K562 (cell line): ENCODE results near the gene TM9SF3. TPM values are rescaled to one million over a fixed set of nuclear protein-coding genes. Genes with fewer than 3 reads are reported as not detected.

Source experiments
- ATAC-seq: fragments of 200-7000 bp; cut with Tn5 transposase; 3 replicates; pipeline ENCODE4 v1.9.1; 2020; ENCODE audit warnings: moderate library complexity
- BruUV-seq: library from RNA; stranded (reverse); fragments of 400-500 nt; replicated peaks from 2 replicates; lab custom pipeline; 2021; lab: Mats Ljungman, UMichigan
- CTCF ChIA-PET: fragments of 300-600 bp; formaldehyde crosslinking; extraction: SDS; loops from one replicate; lab custom pipeline; 2021; ENCODE audit warnings: low intra/inter-chr PET ratio; lab: Yijun Ruan, JAX
- POLR2A ChIA-PET: fragments of 300-600, 350-650 bp; sonication (Branson Sonifier 250); formaldehyde crosslinking; extraction: SDS; loops from one replicate; lab custom pipeline; 2021; ENCODE audit warnings: antibody characterized with exemption, inconsistent platforms; lab: Yijun Ruan, JAX
- DNase-seq, 4 experiments: peaks; one replicate each; pipeline versions ENCODE4 v3.0.0 to v3.0.0-alpha.2; 2011 to 2018; ENCODE audit warnings: low spot score in 3 of 4, mixed read lengths in 3 of 4; ENCODE audit errors: extremely low read depth in 1 of 4
- FAIRE-seq: peaks from 2 replicates; lab custom pipeline; 2011; peaks lifted over from hg19 to GRCh38; lab: Jason Lieb, UNC
- H2AFZ ChIP-seq: 2 replicates; pipeline ENCODE4 v1.6.0; 2011; ENCODE audit warnings: low read depth, low read length, control low read depth, inconsistent platforms
- H3K27ac ChIP-seq: fragments of 200-600 bp; 3 replicates; pipeline ENCODE4 v1.8.0; 2011; ENCODE audit warnings: low read depth, mild to moderate bottlenecking, control low read depth, inconsistent platforms, low read length, moderate library complexity, mixed read lengths; ENCODE audit errors: extremely low read depth
- H3K27me3 ChIP-seq, 2 experiments: fragments of 300-600 bp in 1 of 2; 2 replicates in 1 of 2; 3 replicates in 1 of 2; pipeline versions ENCODE4 v1.6.0 to v1.8.0; 2011; ENCODE audit warnings: inconsistent platforms in 2 of 2, low read length in 2 of 2, mild to moderate bottlenecking in 1 of 2, mixed read lengths in 1 of 2, moderate library complexity in 1 of 2; ENCODE audit not compliant: control insufficient read depth in 2 of 2, insufficient read depth in 2 of 2
- H3K36me3 ChIP-seq: fragments of 300-600 bp; 3 replicates; pipeline ENCODE4 v1.8.0; 2011; ENCODE audit warnings: mild to moderate bottlenecking, low read length, inconsistent platforms; ENCODE audit not compliant: control insufficient read depth, insufficient read depth
- H3K4me1 ChIP-seq, 2 experiments: fragments of 200-600 bp in 1 of 2; replicated peaks in 1 of 2; 2 replicates in 1 of 2; 3 replicates in 1 of 2; pipeline versions ENCODE4 v1.5.1 to v1.8.0; 2011; ENCODE audit warnings: inconsistent platforms in 2 of 2, low read length in 2 of 2, mild to moderate bottlenecking in 1 of 2, mixed read lengths in 1 of 2, moderate library complexity in 1 of 2; ENCODE audit not compliant: control insufficient read depth in 2 of 2, insufficient read depth in 2 of 2
- H3K4me2 ChIP-seq: 2 replicates; pipeline ENCODE4 v1.6.1; 2011; ENCODE audit warnings: low read length, control low read depth, inconsistent platforms, mixed read lengths; ENCODE audit not compliant: insufficient read depth
- H3K4me3 ChIP-seq: fragments of 200-600 bp; sonication (generic), shearing (Covaris generic); 2 replicates; pipeline ENCODE4 v1.5.1; 2016; ENCODE audit warnings: control low read depth, inconsistent platforms
- H3K79me2 ChIP-seq: fragments of 200-600 bp; 3 replicates; pipeline ENCODE4 v1.8.0; 2011; ENCODE audit warnings: low read length, inconsistent platforms; ENCODE audit not compliant: control insufficient read depth, insufficient read depth
- H3K9ac ChIP-seq, 2 experiments: 2 replicates each; pipeline versions ENCODE4 v1.6.0 to v1.6.1; 2011; ENCODE audit warnings: low read depth in 2 of 2, low read length in 2 of 2, control low read depth in 1 of 2, inconsistent platforms in 1 of 2, mild to moderate bottlenecking in 1 of 2, mixed read lengths in 1 of 2; ENCODE audit not compliant: insufficient read depth in 1 of 2
- H3K9me1 ChIP-seq: one replicate; pipeline ENCODE4 v1.6.0; 2011; ENCODE audit warnings: inconsistent platforms, mild to moderate bottlenecking, low read length, moderate library complexity; ENCODE audit not compliant: control insufficient read depth, insufficient read depth
- H3K9me3 ChIP-seq: replicated peaks from 2 replicates; pipeline ENCODE4 v1.5.1; 2011; ENCODE audit warnings: low read depth, low read length, inconsistent platforms; ENCODE audit not compliant: control insufficient read depth, insufficient read depth
- H4K20me1 ChIP-seq: replicated peaks from 2 replicates; pipeline ENCODE4 v1.6.1; 2011; ENCODE audit warnings: low read length, inconsistent platforms, mixed read lengths; ENCODE audit not compliant: control insufficient read depth, insufficient read depth
- HDGF ChIP-seq: fragments of 450-650 bp; IDR thresholded peaks from 2 replicates; pipeline ENCODE4 v1.6.1; 2016
- NFE2L1 ChIP-seq: fragments of 450-650 bp; IDR thresholded peaks from 2 replicates; pipeline ENCODE4 v1.6.1; 2016; ENCODE audit warnings: missing genetic modification characterization, low read depth, mild to moderate bottlenecking, missing compliant biosample characterization, moderate library complexity, borderline replicate concordance
- NFIC ChIP-seq: fragments of 450-650 bp; IDR thresholded peaks from 2 replicates; pipeline ENCODE4 v1.6.1; 2017; ENCODE audit warnings: mild to moderate bottlenecking, inconsistent platforms
- NR2C1 ChIP-seq, 2 experiments: fragments of 450-650 bp; IDR thresholded peaks; 2 replicates each; pipeline ENCODE4 v1.6.1; 2017; ENCODE audit warnings: mild to moderate bottlenecking in 2 of 2, antibody characterized with exemption in 1 of 2, inconsistent platforms in 1 of 2, missing compliant biosample characterization in 1 of 2, missing genetic modification characterization in 1 of 2
- TOE1 ChIP-seq, 2 experiments: fragments of 450-650 bp in 1 of 2; sonication (generic) in 1 of 2; formaldehyde crosslinking in 1 of 2; IDR thresholded peaks; 2 replicates each; pipeline versions ENCODE4 v1.7.1 to v1.8.0; 2016 to 2022; ENCODE audit warnings: borderline replicate concordance in 2 of 2, mild to moderate bottlenecking in 2 of 2, antibody characterized with exemption in 1 of 2, inconsistent platforms in 1 of 2, low read depth in 1 of 2, missing genetic modification reagents in 1 of 2, moderate library complexity in 1 of 2
- XRCC3 ChIP-seq: fragments of 450-650 bp; IDR thresholded peaks from 2 replicates; pipeline ENCODE4 v1.6.1; 2017; ENCODE audit warnings: mild to moderate bottlenecking, moderate library complexity
- YBX1 ChIP-seq: fragments of 450-650 bp; IDR thresholded peaks from 2 replicates; pipeline ENCODE4 v1.7.1; 2016; ENCODE audit warnings: mild to moderate bottlenecking
- WGBS: fragments of 100-300 bp; shearing (Covaris generic); methylation state at CpG from one replicate; pipeline ENCODE4 v1.1.6; 2016; ENCODE audit warnings: low coverage, mixed read lengths; ENCODE audit not compliant: insufficient coverage; ENCODE audit errors: missing lambda C conversion rate; 5-methylcytosine and 5-hydroxymethylcytosine counted together
- in situ Hi-C: fragments of 300-500 bp; cut with MboI; formaldehyde crosslinking; loops from 4 replicates; pipeline ENCODE4 v1.15.0; 2018; ENCODE audit warnings: inconsistent platforms, mixed read lengths
- intact Hi-C: fragments of 100-400 bp; cut with micrococcal nuclease; formaldehyde crosslinking; loops from 2 replicates; pipeline ENCODE4 v1.14.2; 2022
- polyA plus RNA-seq, 8 experiments: library from polyadenylated mRNA; depleted of rRNA in 4 of 8; stranded (reverse) in 5 of 8; unstranded in 3 of 8; fragments of >200 nt; fragmentation: Nextera tagmentation in 2 of 8; fragmentation: Illumina TruSeq in 1 of 8; extraction: Ambion mirVana in 2 of 8; extraction: Trizol in 1 of 8; gene quantifications; 2 replicates each; pipeline versions ENCODE4 v1.2.1 to v1.2.3, GENCODE V29; 2011 to 2014; ENCODE audit warnings: inconsistent platforms in 1 of 8, missing spikeins in 1 of 8
- total RNA-seq, 7 experiments: library from RNA; depleted of rRNA in 6 of 7; stranded (reverse); fragments of >200 nt in 6 of 7; fragmentation: Illumina TruSeq in 2 of 7; extraction: Trizol in 2 of 7; gene quantifications; 2 replicates each; pipeline versions ENCODE4 v1.2.1 to v1.2.3, GENCODE V29; 2011 to 2021; ENCODE audit warnings: low replicate concordance in 1 of 7
- TF ChIP-seq, protein P1 (sequence below): sonication (generic); formaldehyde crosslinking; IDR thresholded peaks from 2 replicates; pipeline ENCODE4 v1.8.1; 2023; ENCODE audit warnings: missing genetic modification reagents, mild to moderate bottlenecking, borderline replicate concordance
- TF ChIP-seq, protein P2 (sequence below), 2 experiments: fragments of 450-650 bp; formaldehyde crosslinking in 1 of 2; IDR thresholded peaks; 2 replicates each; pipeline versions ENCODE4 v1.4.0 to v1.6.1; 2014 to 2020; ENCODE audit warnings: mild to moderate bottlenecking in 2 of 2, borderline replicate concordance in 1 of 2, low read depth in 1 of 2

TM9SF3 gene
- total and polyA plus RNA-seq, 9 of the 15 experiments (the other 6 are each of a cell fraction or from before 2014, with no cell fraction given) = 16.1 to 63.1 (median 34.9) TPM

DNA sequence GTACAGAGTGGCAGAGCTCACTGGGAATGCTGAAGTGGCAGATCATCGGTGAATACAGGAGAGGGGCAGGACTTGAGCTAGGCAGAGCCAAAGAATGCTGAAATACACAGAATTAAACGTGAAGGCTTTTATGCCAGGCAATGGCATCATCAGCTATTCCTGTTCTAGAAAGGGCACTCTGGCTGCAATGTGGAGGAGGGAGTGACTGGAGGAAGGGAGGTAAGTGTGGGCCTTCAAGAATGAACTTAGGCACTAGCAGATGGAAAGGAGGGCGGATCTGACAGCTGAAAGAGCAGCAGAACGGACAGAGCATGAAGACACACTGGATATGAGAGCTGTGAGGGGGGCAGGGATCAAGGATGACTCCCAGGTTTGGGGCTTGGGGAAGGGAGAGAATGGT is 12.0 kb upstream of the TM9SF3 start:
- Histone ChIP-seq H3K9me3 (no peaks in the 10 kb centered on the region), H3K27ac (no peak overlapping the region), H3K36me3 (no peaks in the 10 kb centered on the region), H3K4me2 (no peak overlapping the region), H4K20me1 (no peaks in the 10 kb centered on the region), H3K4me3 (no peak overlapping the region), H3K9ac (no peak overlapping the region), H3K79me2 (no peaks in the 10 kb centered on the region), H3K9me1 (no peaks in the 10 kb centered on the region), H3K4me1 (peaks cover 6 to 13% of the 10 kb centered on the region in 2 experiments; a peak in 4 of 5 replicates), H3K27me3 (no peaks in the 10 kb centered on the region), H2AFZ (no peak overlapping the region)
- CTCF ChIA-PET = no interaction called here
- POLR2A ChIA-PET = no interaction called here
- intact Hi-C loops (no loop called here), in situ Hi-C loops (no loop called here)
- DNase-seq = no peak
- ATAC-seq = no peak
- WGBS = 17% methylated on average over 4 of the region's 4 CpGs
- FAIRE-seq = no peak
- no TSS peak for BruUV-seq
- TF ChIP-seq, protein P1, sequence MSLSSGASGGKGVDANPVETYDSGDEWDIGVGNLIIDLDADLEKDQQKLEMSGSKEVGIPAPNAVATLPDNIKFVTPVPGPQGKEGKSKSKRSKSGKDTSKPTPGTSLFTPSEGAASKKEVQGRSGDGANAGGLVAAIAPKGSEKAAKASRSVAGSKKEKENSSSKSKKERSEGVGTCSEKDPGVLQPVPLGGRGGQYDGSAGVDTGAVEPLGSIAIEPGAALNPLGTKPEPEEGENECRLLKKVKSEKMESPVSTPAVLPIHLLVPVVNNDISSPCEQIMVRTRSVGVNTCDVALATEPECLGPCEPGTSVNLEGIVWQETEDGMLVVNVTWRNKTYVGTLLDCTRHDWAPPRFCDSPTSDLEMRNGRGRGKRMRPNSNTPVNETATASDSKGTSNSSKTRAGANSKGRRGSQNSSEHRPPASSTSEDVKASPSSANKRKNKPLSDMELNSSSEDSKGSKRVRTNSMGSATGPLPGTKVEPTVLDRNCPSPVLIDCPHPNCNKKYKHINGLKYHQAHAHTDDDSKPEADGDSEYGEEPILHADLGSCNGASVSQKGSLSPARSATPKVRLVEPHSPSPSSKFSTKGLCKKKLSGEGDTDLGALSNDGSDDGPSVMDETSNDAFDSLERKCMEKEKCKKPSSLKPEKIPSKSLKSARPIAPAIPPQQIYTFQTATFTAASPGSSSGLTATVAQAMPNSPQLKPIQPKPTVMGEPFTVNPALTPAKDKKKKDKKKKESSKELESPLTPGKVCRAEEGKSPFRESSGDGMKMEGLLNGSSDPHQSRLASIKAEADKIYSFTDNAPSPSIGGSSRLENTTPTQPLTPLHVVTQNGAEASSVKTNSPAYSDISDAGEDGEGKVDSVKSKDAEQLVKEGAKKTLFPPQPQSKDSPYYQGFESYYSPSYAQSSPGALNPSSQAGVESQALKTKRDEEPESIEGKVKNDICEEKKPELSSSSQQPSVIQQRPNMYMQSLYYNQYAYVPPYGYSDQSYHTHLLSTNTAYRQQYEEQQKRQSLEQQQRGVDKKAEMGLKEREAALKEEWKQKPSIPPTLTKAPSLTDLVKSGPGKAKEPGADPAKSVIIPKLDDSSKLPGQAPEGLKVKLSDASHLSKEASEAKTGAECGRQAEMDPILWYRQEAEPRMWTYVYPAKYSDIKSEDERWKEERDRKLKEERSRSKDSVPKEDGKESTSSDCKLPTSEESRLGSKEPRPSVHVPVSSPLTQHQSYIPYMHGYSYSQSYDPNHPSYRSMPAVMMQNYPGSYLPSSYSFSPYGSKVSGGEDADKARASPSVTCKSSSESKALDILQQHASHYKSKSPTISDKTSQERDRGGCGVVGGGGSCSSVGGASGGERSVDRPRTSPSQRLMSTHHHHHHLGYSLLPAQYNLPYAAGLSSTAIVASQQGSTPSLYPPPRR (CRISPR knock-in tag) = no peak
- TF ChIP-seq NFIC (no peak), NR2C1 (IDR thresholded peaks at IDR 0.05) (no peak), NR2C1 (tag; IDR thresholded peaks at IDR 0.05) (no peak), NFE2L1 (tag) (no peak), XRCC3 (no peak), YBX1 (no peak), TOE1 (IDR thresholded peaks at IDR 0.05; ENCODE audit: borderline replicate concordance) (no peak), TOE1 (CRISPR knock-in tag; IDR thresholded peaks at IDR 0.05; ENCODE audit: borderline replicate concordance, low read depth) (no peak), HDGF (no peak)
- TF ChIP-seq, protein P2, sequence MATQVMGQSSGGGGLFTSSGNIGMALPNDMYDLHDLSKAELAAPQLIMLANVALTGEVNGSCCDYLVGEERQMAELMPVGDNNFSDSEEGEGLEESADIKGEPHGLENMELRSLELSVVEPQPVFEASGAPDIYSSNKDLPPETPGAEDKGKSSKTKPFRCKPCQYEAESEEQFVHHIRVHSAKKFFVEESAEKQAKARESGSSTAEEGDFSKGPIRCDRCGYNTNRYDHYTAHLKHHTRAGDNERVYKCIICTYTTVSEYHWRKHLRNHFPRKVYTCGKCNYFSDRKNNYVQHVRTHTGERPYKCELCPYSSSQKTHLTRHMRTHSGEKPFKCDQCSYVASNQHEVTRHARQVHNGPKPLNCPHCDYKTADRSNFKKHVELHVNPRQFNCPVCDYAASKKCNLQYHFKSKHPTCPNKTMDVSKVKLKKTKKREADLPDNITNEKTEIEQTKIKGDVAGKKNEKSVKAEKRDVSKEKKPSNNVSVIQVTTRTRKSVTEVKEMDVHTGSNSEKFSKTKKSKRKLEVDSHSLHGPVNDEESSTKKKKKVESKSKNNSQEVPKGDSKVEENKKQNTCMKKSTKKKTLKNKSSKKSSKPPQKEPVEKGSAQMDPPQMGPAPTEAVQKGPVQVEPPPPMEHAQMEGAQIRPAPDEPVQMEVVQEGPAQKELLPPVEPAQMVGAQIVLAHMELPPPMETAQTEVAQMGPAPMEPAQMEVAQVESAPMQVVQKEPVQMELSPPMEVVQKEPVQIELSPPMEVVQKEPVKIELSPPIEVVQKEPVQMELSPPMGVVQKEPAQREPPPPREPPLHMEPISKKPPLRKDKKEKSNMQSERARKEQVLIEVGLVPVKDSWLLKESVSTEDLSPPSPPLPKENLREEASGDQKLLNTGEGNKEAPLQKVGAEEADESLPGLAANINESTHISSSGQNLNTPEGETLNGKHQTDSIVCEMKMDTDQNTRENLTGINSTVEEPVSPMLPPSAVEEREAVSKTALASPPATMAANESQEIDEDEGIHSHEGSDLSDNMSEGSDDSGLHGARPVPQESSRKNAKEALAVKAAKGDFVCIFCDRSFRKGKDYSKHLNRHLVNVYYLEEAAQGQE (IDR thresholded peaks at IDR 0.05; ENCODE audit: borderline replicate concordance) = no peak
- TF ChIP-seq, protein P2 (CRISPR knock-in tag; IDR thresholded peaks at IDR 0.05; ENCODE audit: low read depth) = no peak
